ENCODE data around the gene MORN2.

MORN2 gene

GRCh38 chr2:38835990-38836389 lies 39.8 kb upstream of the MORN2 start:
- Mint-ChIP-seq H3K4me1 (no peaks in the 10 kb centered on the region), H3K36me3 (ENCODE audit: low read depth) (peaks cover 37% of the 10 kb centered on the region), H3K9me3 (no peaks in the 10 kb centered on the region), H3K27me3 (ENCODE audit: low read depth) (no peaks in the 10 kb centered on the region), H3K27ac (no peak overlapping the region), H3K4me3 (no peak overlapping the region)
- TF ChIP-seq CTCF (IDR thresholded peaks at IDR 0.05; ENCODE audit: unreplicated experiment in 3 of 3): no peak

GRCh38 chr2:38836791-38837190 lies 39.0 kb upstream of the MORN2 start:
- no peak overlapping the region for H3K27ac Mint-ChIP-seq
- no peaks in the 10 kb centered on the region for H3K27me3 Mint-ChIP-seq (ENCODE audit: low read depth)
- no peaks in the 10 kb centered on the region for H3K4me1 Mint-ChIP-seq
- no peak overlapping the region for H3K4me3 Mint-ChIP-seq
- TF ChIP-seq CTCF (IDR thresholded peaks at IDR 0.05; ENCODE audit: unreplicated experiment in 3 of 3): no peak
- H3K36me3 Mint-ChIP-seq (ENCODE audit: low read depth): peaks cover 40% of the 10 kb centered on the region
- no peaks in the 10 kb centered on the region for H3K9me3 Mint-ChIP-seq

GRCh38 chr2:38850045-38850444 lies 25.7 kb upstream of the MORN2 start:
- peaks cover 73% of the 10 kb centered on the region for H3K36me3 Mint-ChIP-seq (ENCODE audit: low read depth)
- H3K9me3 Mint-ChIP-seq: no peaks in the 10 kb centered on the region
- H3K4me3 Mint-ChIP-seq: no peak overlapping the region
- no peaks in the 10 kb centered on the region for H3K27me3 Mint-ChIP-seq (ENCODE audit: low read depth)
- H3K27ac Mint-ChIP-seq: no peak overlapping the region
- no peaks in the 10 kb centered on the region for H3K4me1 Mint-ChIP-seq
- no peak for TF ChIP-seq CTCF (IDR thresholded peaks at IDR 0.05; ENCODE audit: unreplicated experiment in 3 of 3)

- TF ChIP-seq CTCF (IDR thresholded peaks at IDR 0.05; ENCODE audit: unreplicated experiment in 3 of 3): no peak
- no peak overlapping the region for H3K4me3 Mint-ChIP-seq
- H3K9me3 Mint-ChIP-seq: peaks cover 2% of the 10 kb centered on the region
- no peaks in the 10 kb centered on the region for H3K4me1 Mint-ChIP-seq
- no peak overlapping the region for H3K27ac Mint-ChIP-seq
- peaks cover 70% of the 10 kb centered on the region for H3K36me3 Mint-ChIP-seq (ENCODE audit: low read depth)
- H3K27me3 Mint-ChIP-seq (ENCODE audit: low read depth): no peaks in the 10 kb centered on the region
Observed at GRCh38 chr2:38856165-38856564, 19.6 kb upstream of the MORN2 start.

GRCh38 chr2:38862476-38862875 lies 13.3 kb upstream of the MORN2 start:
- Mint-ChIP-seq H3K36me3 (ENCODE audit: low read depth) (peaks cover 63% of the 10 kb centered on the region), H3K9me3 (peaks cover 2% of the 10 kb centered on the region), H3K4me1 (no peaks in the 10 kb centered on the region), H3K4me3 (no peak overlapping the region), H3K27ac (peak overlapping the region in 2 of 3 experiments; percentile 60 to 78), H3K27me3 (ENCODE audit: low read depth) (no peaks in the 10 kb centered on the region)
- TF ChIP-seq CTCF (IDR thresholded peaks at IDR 0.05; ENCODE audit: unreplicated experiment in 3 of 3): no peak

- no peak for TF ChIP-seq CTCF (IDR thresholded peaks at IDR 0.05; ENCODE audit: unreplicated experiment in 3 of 3)
- Mint-ChIP-seq H3K4me3 (peak overlapping the region in 1 of 3 experiments; percentile 1), H3K9me3 (peaks cover 2% of the 10 kb centered on the region), H3K36me3 (ENCODE audit: low read depth) (peaks cover 63% of the 10 kb centered on the region), H3K4me1 (no peaks in the 10 kb centered on the region), H3K27ac (peak overlapping the region; percentile 32 to 78 (median 60)), H3K27me3 (ENCODE audit: low read depth) (no peaks in the 10 kb centered on the region)
Observed at GRCh38 chr2:38863061-38863695, 12.6 kb upstream of the MORN2 start.

Data from nephron (organoid).